HG02588 (cell line): ENCODE data around the gene CAPN1.
"Not testable (repeated sequence)": the region's sequence is repeated elsewhere in the genome, so short reads cannot be mapped to it uniquely, and the experiment has no call there.

Experiments used
- ATAC-seq: cut with Tn5 transposase; IDR thresholded peaks from one replicate; pipeline ENCODE4 v1.9.1; 2021; ENCODE audit warnings: mild to moderate bottlenecking, moderate library complexity; ENCODE audit not compliant: unreplicated experiment

The CAPN1 gene

DNA sequence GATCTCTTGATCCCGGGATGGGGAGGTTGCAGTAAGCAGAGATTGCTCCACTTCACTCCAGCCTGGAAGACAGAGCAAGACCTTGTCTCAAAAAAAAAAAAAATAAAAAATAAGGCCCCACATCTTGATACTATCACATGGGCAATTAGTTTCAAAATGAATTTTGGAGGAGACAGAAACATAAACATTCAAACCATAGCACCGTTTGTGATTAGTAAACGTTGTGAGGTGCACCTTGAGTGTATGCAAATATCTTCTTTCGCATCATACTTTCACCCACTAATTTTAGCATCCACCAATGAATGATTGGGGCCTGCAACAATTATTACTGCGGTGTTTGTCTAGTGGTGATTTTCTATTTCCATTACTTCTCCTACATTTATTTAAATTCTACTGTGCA lies 22.7 kb upstream of the CAPN1 start:
- no peak for ATAC-seq

GRCh38 chr11:65160643-65161042 lies 21.1 kb upstream of the CAPN1 start:
- no peak for ATAC-seq

GRCh38 chr11:65163684-65164083 lies 18.0 kb upstream of the CAPN1 start:
- no peak for ATAC-seq

GRCh38 chr11:65165410-65166317 lies 16.1 kb upstream of the CAPN1 start:
- ATAC-seq: no peak

DNA sequence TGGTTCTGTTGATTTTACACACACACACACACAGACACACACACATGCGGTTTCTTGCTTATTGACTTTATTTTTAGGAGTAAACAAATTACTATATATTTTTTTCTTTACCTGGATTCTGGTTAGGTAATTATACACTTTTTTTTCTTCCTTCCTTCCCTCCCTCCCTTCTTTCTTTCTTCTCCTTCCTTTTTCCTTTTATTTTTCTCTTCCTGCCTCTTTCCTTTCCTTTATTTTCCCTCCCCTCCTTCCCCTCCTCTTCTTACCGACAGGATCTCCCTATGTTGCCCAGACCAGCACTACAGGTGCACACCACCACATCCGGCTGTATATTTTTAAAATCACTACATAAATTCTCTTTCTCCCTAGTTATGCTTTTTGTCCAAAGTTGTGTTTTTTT lies 14.8 kb upstream of the CAPN1 start:
- ATAC-seq: no peak

DNA sequence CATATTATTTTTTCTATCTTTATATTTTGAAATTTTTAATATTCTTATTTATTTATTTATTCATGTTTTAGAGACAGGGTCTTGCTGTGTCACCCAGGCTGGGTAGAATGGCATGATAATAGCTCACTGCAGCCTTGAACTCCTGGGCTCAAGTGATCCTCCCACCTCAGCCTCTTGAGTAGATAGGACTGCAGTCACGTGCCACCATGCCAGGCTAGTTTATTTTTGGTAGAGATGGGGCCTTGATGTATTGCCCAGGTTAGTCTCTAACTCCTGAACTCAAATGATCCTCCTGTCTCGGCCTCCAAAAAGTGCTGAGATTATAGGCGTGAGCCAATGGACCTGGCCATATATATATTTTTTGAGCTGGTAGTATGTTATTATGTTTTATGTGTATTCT lies 14.1 kb upstream of the CAPN1 start:
- ATAC-seq: no peak

- ATAC-seq: no peak
Observed at GRCh38 chr11:65169164-65169641, 12.5 kb upstream of the CAPN1 start.

DNA sequence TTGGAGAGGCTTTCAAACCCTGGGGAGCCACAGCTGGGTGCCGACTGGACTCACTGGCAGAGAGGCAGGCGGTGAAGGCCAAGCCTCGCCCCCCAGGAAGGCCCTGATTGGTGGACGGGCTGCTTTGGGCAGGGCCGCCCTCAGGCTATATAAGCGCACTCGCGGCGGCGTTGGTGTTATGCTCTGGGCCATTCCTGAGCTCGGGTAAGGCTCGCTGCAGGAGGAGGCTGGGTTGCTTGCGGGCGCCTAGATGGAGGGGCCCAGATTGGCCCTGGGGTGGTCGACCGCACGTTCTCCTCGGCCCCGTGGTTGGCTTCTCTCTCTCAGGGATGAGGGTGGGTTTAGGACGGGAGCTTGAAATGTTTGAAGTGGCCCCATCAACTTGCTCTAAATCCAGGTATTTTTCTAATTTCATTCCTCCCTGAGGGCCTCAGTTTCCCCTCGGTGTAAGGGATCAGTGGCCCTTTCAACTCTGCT lies 11.6 kb upstream of the CAPN1 start, which contains the start of gene SPDYC:
Gene SPDYC, plus strand, starts transcription at position 176 of the 477 bp plus-strand sequence. CDS start 1,125 bp downstream, outside the sequence.
- ATAC-seq: no peak

- ATAC-seq: no peak
Observed at GRCh38 chr11:65172600-65172999, 9.1 kb upstream of the CAPN1 start.

- ATAC-seq: not testable (repeated sequence)
Observed at GRCh38 chr11:65174571-65175010, 7.1 kb upstream of the CAPN1 start.

- ATAC-seq: peak; percentile 45
Observed at GRCh38 chr11:65180877-65181568, 705 bp upstream of the CAPN1 start.

GRCh38 chr11:65182258-65183170 lies 786 bp downstream of the CAPN1 start:
- ATAC-seq: no peak

DNA sequence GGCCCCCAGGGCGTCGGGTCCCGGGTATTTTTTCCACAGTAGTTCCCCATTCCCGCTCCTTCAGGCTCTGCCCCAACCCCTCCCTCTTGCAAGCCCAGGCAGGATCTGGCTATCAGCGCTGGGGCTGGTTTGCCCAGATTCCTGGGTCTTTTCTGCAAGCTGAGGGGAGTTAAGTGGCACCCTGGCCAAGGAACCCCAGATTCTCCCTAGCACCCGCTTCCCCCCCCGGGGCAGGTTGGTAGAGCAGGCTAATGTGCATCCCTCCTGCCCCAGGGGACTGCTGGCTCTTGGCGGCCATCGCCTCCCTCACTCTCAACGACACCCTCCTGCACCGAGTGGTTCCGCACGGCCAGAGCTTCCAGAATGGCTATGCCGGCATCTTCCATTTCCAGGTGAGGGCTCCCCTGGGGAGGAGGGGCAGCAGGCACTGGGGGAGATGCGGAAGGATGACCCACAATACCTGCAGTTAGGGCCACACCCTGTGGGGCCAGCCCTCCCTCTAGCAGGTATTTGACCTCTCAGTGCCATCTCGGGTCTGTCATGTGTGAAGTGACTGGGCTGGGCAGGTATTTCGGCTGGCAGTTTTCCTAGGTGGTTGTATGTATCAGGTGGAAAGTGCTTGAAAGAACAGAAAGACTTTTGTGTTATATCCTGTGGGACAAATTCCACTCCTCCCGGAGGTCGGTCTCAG lies 1.6 kb downstream of the CAPN1 start:
- no peak for ATAC-seq

GRCh38 chr11:65184146-65184545 lies 2.4 kb downstream of the CAPN1 start:
- ATAC-seq: no peak

- ATAC-seq: no peak
Observed at GRCh38 chr11:65185171-65185570, 3.4 kb downstream of the CAPN1 start.

- ATAC-seq: no peak
Observed at GRCh38 chr11:65185869-65186341, 4.2 kb downstream of the CAPN1 start.

- ATAC-seq: no peak
Observed at GRCh38 chr11:65186701-65187100, 5.0 kb downstream of the CAPN1 start.

DNA sequence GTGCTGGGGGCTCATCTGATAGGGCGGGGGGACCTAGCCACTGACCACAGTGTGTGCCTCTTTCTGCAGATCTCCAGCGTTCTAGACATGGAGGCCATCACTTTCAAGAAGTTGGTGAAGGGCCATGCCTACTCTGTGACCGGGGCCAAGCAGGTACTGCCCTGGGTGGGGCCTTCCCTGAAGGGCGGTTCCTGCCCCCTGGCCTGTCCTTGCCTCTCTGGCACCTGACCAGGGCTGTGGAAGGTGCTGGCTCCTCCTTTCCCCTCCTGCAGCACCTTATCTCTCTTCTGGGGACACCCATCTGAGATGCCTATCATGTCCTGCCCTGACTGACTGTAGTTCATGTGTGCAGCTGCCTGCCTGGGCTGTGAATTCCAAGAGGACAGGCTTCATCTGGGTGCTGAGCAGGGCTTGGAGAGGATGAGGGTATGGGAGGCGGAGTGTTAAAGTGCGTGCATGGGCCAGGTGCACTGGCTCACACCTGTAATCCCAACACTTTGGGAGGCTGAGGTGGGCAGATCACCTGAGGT lies 5.5 kb downstream of the CAPN1 start:
- no peak for ATAC-seq

GRCh38 chr11:65187971-65188461 lies 6.3 kb downstream of the CAPN1 start:
- no peak for ATAC-seq
